ENCODE results near the gene ANKRD60.

GRCh38 chr20:58205850-58206249 lies 22.6 kb downstream of the ANKRD60 start:
- no peak for TF ChIP-seq CTCF (IDR thresholded peaks at IDR 0.05)
- no peak for TF ChIP-seq EZH2 (IDR thresholded peaks at IDR 0.05; ENCODE audit: borderline replicate concordance, insufficient read depth, low read depth, low read length, poor library complexity, severe bottlenecking)

All from B cell (primary cell).